HG02759 (cell line): Measurements from ENCODE around the gene SBF1.
"Not testable (repeated sequence)": the region's sequence is repeated elsewhere in the genome, so short reads cannot be mapped to it uniquely, and the experiment has no call there.

ENCODE experiments used
- ATAC-seq: cut with Tn5 transposase; IDR thresholded peaks from one replicate; pipeline ENCODE4 v1.9.1; 2021; ENCODE audit warnings: mild to moderate bottlenecking, moderate library complexity; ENCODE audit not compliant: unreplicated experiment

SBF1 gene

DNA sequence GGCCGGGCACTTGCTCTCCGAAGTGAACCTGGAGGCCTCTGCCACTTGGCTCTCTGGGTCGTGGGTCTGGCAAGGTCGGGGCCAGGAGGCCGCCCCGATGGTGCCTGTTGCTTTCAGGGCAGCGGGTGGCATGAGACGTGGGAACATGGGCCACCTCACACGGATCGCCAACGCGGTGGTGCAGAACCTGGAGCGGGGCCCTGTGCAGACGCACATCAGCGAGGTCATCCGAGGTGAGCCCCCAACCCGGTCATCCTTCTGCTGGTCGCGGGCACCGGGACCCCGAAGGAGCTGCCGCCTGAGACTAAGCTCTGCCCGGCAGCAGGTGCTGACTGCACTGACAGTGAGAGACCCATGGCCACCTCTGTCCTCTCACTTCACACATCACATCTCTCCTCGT lies 40.0 kb downstream of the SBF1 start:
- ATAC-seq = no peak

DNA sequence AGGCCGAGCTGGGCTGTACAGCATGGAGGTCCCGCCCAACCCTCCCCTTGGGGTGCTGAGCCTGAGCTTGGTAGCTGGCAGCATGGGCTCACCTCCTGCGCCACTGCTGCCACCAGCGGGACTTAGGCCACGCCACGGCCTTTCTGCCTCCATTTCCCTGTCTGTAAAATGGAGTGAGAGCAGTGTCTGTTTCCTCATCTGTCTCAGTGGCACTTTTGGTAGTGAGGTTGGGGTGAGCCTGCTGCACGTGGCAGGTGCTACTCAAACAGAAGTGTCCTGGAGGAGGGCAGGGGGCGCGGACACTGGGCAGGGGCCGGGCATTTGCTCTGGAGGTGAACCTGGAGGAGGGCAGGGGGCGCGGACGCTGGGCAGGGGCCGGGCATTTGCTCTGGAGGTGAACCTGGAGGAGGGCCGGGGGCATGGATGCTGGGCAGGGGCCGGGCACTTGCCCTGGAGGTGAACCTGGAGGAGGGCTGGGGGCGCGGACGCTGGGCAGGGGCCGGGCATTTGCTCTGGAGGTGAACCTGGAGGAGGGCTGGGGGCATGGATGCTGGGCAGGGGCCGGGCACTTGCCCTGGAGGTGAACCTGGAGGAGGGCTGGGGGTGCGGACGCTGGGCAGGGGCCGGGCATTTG lies 41.8 kb downstream of the SBF1 start:
- not testable (repeated sequence) for ATAC-seq

DNA sequence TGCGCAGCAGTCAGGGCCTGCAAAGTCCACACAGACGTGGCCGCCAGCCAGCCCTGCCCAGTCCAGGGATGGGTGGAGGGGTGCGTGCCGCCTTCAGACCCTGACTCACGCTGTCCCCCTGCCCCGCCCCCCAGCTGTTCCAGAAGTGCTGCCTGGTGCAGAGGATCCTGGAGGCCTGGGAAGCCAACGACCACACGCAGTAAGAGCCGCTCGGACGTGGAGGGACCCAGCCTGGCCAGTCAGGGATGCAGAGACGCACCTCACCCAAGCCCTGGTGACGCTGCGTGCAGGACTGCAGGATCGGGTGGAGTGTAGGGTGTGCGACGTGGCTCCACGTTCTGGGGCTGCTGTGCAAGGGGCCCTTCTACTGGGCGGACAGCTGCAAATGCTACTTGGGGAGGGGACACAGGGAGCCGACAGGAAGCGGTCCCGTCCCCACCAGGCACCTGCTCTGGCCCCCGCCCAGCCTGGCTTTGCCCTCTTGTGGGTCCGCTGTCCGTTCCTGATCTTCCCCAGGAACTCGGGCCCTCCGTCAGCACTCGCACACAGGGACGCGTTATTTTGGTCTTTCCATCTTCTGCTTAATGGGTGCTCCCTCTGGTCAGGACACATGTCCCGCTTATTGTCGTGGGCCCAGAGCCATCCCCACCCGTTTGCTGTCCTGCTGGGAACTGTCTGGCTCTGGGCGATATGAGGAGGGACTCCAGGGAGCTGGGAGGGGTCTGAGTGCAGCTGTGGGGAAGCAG lies 42.5 kb downstream of the SBF1 start:
- ATAC-seq = no peak

DNA sequence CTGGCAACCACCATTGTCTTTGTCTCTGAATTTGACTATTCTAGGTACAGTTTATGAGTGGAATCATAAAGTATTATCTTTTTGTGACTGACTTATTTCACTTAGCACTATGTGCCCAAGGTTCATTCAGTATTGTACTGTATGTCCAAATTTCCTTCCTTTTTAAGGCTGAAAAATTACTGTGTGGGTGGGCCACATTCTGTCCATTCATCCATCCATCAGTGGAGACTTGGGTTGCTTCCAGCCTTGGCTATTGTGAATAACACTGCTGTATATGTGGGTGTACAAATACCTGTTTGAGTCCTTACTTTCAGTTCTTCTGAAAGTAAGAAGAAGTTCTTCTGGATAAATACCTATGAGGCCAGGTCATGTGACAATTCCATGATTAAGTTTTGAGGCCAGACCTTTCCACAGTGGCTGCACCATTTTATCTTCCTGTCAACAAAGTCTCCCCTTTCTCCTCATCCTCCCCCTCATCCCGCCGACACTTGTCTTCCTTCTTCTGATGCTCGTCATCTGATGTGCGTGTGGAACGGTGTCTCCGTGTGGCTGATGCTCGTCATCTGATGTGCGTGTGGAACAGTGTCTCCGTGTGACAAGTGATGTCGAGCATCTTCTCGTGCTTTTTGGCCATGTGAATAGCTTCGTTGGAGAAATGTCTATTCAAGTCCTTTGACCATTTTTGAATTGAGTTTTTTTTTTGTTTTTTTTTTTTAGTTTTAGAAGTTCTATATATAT lies 49.5 kb downstream of the SBF1 start:
- ATAC-seq = no peak

- ATAC-seq = no peak
These were observed 50.9 kb downstream of the SBF1 start for GRCh38 chr22:50423956-50424355.

- no peak for ATAC-seq
These were observed 51.6 kb downstream of the SBF1 start for GRCh38 chr22:50422961-50423815.

DNA sequence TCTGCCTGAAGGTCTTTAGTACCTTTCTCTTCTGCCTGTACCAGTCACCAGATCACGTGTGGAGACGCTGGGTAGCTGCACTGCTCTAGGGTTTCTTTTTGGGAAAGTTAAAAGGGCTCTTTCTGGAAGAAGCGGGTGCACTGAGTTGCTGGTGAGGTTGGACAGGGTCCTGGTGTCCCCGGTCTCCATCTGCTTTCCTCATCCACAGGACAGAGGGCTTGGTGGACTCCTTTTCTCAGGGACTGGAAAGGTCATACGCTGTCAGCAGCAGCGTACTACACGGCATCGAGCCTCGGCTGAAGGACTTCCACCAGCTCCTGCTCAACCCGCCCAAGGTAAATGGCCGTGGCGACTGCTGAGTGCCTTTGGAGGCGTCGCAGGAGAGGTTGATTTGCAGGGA lies 52.8 kb downstream of the SBF1 start:
- ATAC-seq = no peak

GRCh38 chr22:50420581-50420980 lies 54.3 kb downstream of the SBF1 start:
- ATAC-seq = no peak

- no peak for ATAC-seq
These were observed 54.8 kb downstream of the SBF1 start for GRCh38 chr22:50420015-50420414.

- ATAC-seq = no peak
These were observed 55.7 kb downstream of the SBF1 start for GRCh38 chr22:50419116-50419515.

DNA sequence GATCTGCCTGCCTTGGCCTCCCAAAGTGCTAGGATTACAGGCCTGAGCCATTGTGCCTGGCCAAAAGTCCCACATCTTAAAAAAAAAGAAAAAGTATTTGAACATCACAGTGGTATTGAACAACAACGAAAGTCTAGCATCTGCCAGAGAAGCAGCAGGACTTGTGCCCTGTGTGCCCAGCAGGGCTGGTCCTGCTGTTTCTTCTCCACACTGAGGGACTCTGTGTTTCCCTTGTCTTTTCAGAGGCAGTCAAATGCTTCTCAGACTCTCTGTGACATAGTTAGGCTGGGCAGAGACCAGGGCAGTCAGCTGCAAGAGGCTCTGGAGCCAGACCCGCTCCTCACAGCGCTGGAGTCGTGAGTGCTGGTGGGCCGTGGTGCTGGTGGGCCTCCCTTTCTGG lies 56.2 kb downstream of the SBF1 start:
- no peak for ATAC-seq

DNA sequence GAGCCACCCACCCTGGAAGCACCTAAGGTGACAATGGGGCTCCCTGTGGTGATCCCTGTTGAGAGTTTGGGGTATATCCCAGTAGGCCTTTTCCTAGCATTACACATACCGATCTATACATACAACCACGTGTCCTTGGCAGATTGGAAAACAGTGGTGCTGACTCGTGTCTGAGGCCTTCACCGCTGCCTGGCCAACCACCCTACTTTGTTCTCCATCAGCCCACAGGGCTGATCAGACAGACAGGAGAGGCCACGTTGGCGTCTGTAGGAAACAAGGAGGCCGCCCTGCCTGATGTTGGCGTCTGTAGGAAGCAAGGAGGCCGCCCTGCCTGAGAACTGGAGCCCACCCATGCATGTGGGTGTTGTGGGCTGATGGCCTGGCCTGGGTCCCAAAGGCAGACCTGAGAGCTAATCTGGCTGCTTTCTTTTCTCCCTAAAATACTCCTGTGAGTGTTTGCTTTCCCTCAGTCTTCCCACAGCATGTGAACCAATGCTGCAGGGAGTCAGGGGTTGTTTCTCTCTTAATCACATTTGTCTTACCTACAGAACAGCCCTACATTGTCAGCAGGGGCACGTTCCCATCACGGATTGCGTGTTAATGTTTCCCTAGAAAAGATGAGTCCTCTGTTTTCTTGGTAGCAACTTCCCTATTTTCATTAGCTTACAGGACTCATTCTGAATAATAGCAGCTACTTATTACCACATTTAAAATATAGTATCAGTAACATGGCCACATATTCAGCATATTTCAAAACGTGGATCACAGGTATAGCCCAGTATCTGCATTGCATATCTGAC lies 57.2 kb downstream of the SBF1 start:
- ATAC-seq = no peak

GRCh38 chr22:50416996-50417395 lies 57.8 kb downstream of the SBF1 start:
- no peak for ATAC-seq

DNA sequence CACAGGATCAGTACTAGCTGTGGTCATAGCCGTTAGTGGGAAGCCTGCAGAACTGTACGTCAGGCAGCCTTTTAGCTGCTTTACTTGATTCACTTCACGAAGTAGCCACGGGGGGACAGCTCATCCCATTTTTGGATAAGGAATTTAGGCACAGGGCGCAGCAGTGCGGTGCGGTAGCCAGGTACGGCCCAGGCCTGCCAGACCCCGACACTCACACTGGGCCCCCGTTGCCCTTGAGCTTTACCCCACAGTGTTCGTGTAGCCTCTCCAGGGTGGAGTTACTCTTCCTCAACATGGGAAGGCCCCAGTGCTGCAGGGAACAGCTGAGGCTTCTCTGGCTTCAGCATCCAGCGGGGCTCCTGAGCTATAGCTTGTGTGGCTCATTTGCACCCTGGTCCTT lies 59.4 kb downstream of the SBF1 start:
- no peak for ATAC-seq

DNA sequence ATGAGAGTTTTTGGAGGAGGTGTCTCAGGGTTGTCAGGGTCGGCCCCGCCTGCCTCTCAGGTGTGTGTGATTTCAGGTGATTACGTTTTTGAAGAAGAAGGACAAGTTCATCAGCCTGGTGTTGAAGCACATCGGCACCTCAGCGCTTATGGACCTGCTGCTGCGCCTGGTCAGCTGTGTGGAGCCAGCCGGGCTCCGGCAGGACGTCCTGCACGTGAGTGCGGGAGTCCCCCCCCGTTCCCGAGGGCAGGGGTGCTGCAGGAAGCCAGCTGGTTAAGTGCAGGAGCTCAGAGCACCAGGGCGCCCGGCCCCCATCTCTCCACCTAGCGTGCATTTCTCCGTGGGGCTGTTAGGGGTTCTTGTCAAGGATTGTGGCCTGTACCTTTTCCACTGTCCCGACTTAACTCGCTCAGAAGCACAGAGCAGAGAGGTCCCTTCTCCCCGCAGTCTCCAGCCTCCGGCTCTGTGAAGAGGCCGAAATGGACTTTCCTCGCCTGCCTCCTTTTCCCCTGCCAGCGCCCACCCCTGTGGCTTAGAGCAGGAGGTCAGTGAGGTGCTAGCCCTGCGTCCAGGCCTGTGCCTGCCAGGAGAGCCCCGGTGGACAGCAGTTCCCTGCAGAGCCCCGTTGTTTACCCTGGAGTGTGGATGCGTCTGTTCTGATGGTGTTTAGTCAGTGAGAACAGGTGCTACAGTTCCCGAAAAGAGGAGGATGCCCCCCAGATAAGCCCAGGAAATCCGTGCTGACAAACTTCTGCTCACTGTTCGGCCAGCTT lies 60.2 kb downstream of the SBF1 start:
- ATAC-seq = no peak

- not testable (repeated sequence) for ATAC-seq
These were observed 65.9 kb downstream of the SBF1 start for GRCh38 chr22:50408954-50409353.

DNA sequence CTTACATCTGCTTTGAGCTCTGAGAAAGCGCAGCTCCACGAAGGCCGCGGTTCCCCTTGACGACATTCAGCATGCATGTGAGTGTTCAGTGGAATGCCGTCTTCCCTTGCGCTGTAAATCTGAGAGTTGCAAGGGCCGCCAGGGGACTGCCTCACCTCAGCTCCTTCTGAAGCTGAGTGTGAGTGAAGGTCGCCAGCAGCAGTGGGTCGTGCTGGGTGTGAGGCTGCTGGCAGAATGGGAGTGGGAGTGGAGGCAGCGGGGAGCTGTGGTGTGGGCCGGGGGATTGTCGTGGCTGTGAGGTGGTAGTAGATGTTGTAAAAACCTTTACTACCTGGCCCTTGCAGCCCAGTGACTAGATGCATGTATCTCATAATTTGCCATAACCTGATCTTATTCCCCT lies 66.5 kb downstream of the SBF1 start:
- ATAC-seq = no peak

DNA sequence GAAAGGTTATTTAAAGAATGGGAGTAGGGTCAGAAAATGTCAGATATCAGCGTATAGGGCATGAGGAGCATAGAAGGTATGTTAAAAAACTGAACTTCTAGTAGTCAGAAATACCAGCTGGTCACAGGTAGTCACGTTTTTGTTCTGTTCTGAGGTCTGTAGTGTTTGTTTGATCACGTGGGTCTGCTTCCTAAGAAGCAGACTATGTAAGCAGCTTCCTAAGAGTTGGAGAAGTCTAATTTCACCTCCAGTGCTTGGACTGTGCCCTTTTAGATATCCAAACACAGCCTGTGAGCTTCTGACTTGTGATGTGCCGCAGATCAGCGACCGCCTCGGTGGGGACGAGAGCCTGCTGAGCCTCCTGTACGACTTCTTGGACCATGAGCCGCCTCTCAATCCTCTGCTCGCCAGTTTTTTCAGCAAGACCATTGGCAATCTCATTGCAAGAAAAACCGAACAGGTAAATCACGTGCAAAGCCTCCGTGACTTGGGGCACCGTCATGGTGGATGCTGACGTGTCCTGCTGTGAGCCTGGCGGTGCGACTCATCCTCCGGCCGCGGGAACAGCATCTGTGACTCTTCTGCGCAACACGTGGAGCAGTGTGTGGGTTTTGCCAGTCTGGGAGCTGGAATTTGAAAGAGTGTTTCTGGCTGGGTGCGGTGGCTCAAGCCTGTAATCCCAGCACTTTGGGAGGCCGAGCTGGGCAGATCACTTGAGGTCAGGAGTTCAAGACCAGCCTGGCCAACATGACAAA lies 68.2 kb downstream of the SBF1 start:
- no peak for ATAC-seq

DNA sequence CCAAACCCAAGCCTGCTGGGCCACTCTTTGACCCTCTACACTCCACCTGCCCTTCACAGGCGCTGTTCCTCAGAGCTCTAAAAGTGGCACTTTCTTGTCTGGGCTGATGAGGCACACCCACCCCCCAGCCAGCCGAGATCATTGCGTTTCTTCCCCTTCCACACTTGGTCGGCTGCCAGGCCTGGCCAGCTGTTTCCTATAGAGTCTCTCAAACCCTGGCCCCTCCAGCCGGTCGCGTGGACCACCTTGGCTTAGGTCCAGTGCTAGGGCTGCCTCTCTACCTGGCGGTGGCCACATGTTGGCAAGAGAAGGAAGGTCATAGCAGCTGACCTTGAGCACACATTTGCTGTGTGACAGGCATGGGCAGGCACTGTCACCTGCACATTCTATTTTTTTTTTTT lies 71.1 kb downstream of the SBF1 start:
- no peak for ATAC-seq
